Fibroblast of gingiva (primary cell): ENCODE results near the gene CCNJL.
A peak's percentile ranks its signal among the peaks of the same experiment; 100 is the strongest.

Experiments
- DNase-seq: peaks from one replicate; pipeline ENCODE4 v3.0.0-alpha.2; 2011; ENCODE audit warnings: low read depth

Gene CCNJL

DNA sequence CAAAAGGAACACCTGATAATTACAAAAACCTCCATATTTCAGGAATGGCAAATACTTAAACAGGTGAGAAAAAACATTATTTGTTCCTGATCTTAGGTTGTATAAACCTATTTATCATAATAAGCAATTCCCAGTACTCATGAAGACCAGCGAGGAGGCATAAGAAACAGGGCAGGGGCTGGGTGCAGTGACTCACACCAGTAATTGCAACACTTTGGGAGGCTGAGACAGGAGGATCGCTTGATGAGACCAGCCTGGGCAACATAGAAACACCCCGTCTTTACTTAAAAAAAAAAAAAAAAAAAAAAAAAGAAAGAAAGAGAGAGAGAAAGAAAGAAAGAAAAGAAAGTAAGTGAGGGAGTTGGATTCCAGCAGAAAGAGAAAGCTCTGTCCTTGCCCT, 21.6 kb downstream of the CCNJL start:
- no peak for DNase-seq

DNA sequence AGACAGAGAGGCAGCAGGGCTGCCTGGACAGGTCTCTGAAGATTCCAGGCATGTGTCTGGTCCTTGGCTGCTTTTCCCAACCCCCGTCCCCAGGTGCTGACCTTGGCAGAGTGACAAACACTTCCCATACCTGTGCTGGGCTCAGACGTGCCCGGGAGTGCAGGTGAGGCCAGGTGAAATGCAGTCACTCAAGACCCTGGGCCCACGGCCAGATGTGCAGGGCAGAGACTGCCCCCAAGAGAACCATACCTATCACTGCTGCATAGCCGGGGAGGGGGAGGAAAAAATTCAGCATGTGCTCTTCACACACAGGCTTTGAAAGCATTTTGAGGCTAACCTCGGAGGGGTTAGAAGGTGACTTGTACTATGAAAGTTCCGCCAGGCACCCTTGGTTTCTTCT, 22.6 kb downstream of the CCNJL start:
- DNase-seq: no peak

DNA sequence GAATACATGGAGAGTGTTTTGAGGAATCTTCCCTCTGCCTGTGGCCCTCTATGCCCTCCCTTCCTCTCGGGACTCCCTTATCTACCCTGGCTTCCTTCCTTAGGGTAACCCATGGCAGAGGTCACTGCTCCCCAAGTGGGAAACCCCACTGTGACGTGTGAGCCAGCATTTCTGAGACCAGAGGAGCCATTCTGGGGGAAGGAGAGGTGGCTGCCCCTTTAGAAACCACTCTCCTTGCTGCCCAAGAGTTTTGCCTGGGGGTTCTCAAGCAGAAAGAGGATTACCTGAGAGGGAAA, 23.1 kb downstream of the CCNJL start:
- no peak for DNase-seq

DNA sequence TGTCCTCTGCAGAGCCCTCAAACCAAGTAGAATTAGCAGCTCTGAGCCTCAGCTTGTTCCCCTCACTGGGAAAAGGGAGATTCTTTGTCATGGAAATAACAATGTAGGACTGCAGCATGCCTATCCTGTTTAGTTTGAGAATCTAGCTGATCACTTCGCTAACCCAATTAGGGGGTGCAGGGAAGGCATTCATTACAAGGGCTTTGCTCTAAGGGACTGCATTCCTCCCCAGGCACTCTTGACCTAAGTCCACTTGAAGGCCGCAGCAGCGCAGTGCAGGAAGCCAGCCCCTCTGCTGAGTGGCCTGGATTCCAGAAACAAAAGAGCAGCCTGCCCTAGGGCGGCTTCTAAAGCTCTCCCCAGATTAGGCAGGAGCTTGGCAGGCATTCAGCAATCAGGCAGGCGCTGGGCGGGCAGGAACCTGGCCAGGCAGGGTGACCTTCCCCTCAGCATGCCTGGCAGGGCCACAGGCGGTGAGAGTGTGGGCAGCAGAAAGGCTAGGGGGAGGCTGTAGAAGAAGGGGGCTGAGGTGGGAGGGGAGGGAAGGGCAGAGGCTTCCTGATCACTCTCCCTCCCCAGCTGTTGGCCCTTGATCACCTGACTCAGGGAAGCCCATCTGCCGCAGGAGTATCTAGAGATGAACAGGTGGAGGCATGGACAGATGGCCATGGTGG, 24.8 kb downstream of the CCNJL start:
- no peak for DNase-seq

DNA sequence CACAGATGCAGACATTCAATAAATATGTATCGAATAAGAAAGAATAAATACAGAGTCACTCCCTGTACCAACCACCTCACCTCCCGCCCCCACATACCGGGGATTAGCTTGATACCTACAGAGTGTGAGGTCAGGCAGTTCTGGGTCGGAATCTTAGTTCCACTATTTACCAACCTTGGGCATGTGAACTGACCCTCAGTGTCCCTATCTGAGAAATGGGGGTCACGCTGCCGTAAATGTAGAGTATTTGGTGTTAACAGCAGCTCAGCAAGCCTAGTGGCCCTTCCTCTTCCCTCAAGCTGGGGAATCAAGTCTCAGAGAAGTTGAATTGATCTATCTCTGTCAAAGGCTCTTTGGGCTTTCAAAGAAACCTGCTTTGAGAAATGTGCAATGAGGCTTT, 25.4 kb downstream of the CCNJL start:
- no peak for DNase-seq

DNA sequence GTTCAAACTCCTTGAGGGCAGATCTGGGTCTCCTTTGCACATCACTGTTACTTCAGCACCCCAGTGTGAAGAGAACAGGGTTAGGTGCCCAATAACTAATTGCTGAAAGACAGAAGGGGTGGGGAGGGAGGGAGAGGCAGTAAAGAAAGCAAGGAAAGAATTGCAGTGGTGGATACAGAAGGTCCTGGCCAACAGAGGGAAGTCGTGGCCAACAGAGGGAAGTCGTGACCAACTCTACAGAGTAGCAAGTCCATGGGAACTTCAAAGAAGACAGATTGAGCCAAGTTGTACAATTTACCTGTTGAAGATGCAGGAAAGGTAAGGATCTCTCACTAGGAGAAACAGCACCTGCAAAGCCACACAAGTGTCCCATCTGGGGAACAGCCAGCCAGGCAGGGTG, 27.0 kb downstream of the CCNJL start:
- DNase-seq: no peak

DNA sequence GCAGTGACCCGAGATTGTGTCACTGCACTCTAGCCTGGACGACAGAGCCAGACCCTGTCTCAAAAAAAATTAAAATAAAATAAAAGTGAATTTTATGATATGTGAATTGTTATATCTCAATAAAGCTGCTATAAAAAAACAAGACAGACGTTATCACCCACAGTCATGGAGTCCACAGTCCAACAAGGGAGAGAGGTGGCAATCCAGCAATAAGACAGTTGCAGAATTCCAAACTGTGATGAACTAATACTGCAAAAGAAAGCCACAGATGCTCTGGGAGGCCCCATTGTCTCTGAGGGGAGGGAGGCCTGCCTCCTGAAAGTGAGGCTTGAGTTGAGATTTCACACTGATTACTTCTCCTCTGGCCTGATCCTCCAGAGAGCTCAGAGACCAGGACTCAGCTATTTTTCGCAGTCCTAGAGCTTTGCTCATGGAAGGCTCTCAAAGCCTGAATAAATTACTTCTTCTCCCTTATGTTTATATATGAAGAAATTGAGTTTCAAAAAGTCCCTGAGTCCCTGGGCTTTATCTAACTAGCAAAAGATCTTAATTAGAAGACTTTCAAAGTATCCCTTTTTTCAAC, 28.0 kb downstream of the CCNJL start:
- no peak for DNase-seq

DNA sequence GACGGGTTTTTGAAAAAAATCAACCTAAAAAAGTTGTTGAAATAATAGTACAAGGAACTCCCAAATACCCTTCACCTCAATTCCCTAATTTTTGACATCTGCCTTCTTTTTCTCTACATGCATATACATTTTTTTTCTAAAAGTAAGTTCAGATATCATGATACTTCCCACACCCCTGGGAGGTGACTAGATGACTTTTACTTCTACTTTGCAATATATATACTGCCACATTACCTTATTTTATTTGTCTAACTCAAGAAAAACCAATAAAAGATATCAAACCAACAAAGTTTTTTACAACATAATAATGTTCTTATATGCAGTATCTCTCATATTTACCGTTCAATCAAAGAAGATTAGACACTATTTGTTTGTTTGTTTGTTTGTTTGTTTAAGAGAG, 31.1 kb downstream of the CCNJL start:
- DNase-seq: no peak

DNA sequence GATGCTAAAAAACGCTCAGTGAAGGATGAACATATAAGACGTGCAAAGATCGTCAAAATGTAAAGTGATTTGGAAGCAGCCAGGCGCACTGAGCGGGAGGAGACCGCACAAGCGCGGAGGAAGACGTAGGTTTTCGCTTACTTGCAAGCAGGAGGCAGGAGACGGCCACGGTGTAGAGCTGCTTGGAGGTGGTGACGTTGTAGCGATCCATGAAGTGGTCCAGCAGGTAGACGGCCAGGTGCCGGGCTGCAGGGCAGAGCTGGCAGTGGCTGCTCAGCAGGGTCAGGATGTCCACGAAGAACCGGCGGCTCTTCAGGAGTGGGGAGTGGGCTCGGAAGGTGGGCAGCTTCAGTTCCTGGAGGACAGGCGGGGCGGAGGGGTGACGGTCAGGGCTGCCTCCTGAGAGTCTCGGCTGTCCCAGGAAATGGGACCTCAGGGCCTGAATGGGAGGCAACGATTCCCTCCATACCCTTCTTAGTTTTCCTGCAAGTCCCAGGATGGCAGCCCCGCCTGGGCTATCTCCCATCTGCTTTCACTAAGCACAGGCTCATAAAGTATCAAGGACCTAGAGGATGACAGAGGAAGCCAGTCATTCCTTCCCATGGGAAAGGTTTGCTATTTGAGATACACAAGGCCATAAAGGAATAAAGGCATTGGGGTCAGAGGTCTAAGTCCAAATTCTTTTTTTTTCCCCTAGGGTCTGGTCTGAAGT, 31.8 kb downstream of the CCNJL start:
- DNase-seq: no peak

DNA sequence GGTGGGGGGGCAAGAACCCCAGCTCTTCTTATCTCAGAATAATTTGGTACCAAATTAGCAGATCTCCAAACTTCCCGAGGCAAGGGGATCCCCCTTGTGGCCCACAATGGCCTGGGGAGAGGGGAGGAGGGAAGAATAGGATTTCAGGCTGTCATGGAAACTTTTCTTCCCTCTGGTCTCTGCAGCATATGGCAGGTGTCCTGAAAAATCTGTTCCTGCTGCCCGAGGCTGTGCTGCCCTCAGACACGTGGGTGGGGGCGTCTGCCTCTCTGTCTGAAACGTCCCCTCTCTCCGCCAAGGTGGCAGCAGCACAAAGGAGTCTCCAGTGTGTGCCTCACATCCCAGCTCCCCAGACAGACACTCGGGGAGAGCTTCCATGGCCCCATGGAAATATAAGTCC, 34.0 kb downstream of the CCNJL start:
- no peak for DNase-seq

DNA sequence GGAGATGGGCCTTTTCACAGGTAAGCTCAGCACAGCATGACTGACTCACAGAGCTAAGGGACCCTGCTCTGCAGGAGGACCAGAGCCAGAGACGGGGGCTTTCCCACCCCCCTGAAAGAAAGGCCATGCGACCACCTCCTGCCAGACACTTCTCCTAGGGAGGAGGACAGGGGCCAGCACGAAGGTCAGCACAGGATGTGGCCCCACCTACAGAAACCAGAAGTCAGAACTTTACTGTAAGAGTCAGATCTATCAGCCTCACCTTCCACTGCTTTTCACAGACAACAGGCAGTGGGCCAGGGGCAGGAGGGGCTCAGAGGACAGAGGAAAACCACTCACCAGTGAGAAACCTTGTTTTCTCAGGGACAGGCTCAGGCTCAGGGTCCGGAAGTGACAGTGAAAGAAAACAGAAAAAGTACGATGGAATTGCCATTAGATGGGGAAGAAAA, 37.9 kb downstream of the CCNJL start:
- no peak for DNase-seq

DNA sequence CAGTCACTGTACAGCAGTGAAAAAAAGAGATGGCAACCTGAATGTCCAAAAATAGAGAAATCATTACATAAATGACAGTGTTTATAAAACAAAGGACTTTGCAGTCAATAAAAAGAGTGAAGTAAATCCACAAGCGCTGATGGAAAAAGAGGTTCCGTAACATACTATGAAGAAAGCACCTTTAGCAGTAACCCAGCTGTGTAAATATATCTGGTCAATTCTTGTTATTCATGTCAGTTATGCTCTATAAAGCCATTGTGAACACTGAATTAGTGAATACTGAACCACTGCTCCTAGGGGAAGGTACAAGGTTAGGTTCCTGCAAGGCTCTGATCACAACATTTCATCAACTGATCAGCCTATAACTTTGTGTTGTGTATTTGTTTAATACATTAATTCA, 39.5 kb downstream of the CCNJL start:
- no peak for DNase-seq

DNA sequence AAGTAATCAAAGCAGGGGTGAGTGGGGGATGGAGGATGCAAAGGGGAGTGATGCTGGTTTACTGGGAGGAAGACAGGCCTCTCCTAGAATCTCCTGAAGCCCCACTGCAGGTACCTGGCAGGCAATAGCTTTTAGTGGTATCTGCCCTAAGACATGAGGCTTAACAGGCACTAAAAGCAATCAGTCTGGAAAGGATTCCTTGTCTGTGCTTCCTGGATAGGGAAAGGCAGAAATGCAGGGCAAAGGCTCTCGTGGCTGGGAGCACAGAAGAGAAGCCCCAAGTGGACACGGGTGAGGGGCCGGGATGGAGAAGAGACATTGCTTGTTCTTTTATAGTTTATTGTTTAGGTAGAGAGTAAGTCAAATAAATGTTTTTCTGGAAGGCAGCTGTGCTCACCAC, 40.1 kb downstream of the CCNJL start:
- DNase-seq: no peak

DNA sequence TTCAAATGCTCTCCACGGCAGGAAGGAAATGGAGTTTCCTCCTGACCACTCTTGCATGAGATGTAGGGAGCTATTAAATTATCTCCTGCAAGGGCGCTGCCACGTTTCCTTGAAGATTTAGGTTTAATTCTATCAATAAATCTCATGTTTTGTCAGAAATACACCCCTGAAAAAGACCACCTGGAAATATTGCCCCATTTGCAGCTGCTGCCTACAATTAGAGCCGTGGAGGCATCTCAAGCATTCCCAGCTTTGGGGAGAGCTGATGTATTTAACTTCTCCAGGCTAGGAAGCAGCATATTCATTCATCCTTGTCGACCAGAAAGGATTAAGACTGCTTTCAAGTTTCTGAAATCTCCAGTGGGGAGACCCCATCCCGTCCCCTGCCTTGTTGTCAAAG, 40.5 kb downstream of the CCNJL start:
- DNase-seq: no peak

DNA sequence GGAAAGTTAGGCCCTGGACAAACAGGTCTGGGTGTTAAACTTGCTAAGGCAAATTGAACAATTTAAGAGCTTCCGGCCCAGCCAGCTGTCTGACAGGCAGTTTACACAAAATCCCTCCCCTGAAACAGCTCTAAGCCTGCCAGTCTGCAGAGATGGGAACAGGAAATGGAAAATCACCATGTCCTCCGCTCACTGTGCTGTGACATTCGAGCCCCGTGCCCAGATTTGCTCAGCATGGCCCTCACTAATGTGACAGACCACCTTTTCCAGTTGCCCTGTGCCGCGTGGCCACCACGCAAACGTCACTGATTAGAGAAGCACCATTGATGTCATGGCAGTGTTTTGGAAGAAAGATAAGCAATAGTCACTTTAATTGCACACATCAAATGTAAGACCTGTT, 41.0 kb downstream of the CCNJL start:
- no peak for DNase-seq

DNA sequence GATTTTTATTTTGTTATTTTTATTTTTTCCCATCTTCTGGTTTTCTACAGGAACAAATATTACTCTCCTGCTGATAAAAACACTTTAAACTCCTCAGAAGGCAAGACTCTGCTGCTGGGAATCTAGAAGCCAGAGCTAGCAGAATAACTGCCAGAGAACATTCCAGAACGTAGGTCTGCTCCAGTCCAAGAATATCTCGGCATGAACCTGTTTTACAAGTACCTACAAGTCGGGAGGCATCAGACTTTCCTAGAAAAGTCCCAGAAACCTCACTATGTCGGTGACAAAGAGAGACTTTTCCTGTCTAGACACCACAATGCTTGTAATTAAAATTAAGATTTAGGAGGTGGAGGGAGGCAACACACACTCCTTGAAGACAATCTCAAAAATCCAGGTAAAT, 41.7 kb downstream of the CCNJL start:
- no peak for DNase-seq

DNA sequence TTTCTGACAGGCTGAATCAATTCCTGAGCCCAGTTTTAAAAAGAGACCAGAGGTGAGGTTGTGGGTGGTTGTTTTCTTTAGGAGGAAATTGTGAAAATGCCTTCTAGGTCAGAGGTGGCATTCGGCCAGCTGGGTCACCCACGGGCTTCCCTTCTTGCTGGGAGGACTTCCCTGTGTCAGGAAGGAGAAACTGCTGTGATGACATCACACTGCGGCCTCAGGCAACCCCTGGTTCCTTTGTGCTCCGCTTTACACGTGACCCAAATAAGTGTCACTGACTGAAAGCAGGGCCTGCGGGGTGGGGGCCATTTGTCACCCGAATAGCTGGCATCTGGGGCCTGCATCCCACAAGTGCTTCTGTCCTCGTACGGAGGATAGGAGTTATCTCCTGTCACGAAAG, 43.3 kb downstream of the CCNJL start:
- peak; percentile 31 for DNase-seq

DNA sequence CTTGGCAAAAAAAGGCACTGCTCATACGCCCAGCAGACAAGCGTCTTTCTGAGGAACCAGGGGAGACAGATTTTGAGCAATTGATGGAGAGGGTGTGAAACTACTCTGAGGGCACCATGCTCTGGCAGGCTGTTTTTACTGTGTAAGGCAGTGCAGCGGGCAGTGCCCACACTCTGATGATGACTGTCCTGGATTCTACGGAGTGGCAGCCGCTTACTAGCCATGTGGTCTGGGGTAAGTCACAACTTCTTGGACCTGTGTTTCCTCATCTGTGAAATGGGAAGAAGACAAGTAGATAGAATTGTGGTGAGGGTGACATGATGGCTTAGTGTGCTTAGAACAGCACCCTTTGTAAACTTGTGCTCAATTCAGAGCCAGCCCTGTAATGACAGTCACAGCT, 44.2 kb downstream of the CCNJL start:
- DNase-seq: no peak

DNA sequence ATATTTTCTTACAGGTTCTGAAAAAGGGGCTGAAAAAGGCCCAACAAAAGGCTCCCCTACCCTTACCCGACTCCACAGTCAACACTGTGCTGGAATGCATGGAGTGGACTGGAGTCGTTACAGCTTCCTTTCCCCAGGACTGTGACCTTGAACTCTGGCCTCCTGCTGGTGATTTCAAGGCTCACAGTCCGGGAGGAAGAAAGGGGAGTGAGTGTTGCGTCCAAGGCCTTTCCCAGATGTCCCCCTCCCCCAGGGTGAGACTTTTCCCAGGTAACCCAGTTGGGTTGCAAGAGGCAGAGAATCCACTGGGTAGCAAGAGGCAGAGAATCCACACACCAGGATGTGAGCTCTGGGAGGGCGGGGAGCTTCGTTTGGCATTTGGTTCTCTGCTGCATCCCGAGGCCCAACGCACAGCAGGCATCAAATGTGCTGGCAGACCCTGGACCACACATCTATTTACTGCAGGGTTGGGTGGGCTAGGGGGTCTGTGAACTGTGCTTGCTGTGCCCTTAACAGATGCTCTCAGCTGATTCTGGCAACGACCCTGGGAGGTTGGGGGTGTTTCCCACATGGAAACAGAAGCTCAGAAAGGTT, 45.5 kb downstream of the CCNJL start:
- DNase-seq: no peak

DNA sequence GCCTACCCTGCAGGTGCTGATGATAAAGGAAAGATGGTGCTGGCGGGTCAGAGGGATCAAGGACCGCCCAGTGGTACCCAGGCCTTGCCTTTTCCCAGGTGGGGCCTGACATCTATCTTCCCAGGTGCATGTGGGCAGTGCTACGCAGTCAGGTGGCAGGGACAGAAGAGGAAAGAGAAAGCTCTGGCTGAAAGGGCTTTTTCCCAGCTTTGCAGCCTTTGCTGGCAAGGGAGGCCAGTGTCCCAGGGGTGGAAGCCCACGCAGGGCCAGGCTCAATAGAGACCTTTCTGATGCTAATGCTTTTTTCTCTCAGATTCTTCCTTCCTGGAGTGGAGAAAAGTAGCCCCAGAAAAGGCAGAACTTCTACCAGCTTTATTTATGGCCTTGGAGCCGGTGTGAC, 46.3 kb downstream of the CCNJL start:
- DNase-seq: no peak

DNA sequence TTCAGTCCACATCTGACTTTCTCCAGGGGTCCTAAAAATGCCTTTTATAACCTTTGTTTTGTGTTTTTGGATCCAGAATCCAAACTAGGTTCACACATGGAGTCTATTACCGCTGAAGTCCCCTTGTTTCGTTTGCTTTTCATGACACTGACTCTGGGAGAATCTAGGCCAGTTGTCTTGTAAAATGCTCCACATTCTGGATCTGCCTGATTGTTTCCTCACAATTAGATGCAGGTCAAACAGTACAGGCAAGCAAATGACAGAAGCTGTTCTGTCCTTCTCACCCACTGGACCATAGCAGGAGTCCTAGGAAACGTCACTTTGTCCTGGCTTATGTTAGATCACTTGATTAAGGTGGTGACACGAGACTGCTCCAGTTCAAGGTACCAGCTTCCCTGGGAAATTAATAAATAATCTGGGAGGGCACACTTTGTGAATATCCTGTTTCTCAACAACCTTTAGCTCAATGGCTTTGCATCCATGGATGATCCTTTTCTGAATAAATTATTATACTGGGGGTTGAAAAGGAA, 49.0 kb downstream of the CCNJL start:
- DNase-seq: no peak

DNA sequence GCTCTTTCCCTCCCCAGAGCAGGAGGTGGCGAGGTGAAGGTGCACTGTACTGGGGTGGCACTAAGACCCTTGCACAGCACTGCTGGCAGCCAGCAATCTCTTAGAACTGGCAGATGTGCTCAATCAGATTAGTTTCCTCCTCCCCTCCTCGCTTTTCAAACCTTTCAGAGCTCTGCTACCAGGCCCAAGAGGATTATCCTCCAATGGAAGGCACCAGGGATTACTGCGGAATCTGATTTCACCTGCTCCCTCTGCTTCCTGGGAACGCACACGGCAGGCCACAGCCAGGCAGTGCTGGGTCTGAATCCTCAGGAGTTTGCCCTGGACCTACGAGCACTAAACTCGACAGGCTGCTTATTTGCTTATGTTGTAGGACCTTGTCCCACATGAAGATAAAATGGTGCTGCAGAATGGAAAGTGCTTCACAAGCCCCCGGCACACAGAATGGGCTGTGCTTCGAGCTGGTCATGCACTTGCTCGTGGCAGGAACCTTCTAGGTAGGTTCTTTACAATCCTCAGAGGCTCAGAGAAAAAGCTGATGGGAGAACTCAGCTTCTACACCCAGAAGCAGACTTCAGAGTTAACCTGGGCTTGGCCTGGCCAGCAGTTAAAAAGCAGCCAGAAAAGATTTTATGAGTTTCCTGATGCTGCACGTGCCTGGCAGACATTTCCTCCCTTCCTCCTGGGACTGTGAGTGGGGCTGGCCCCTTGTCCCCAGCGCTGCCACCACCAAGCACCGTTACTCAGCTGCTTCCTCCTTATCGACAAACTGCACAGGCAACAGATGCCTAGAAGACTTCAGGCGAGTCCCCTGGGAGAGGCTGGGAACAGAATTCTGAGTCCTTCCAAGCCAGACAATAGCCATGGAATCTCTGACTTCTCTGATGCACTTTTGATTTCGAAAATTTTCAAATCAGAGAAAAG, 50.0 kb downstream of the CCNJL start:
- DNase-seq: no peak
